Amniotic epithelial cell (primary cell): ENCODE results near the gene CENPM.

Experiments
- DNase-seq: peaks from one replicate; pipeline ENCODE4 v3.0.0-alpha.2; 2010; ENCODE audit warnings: low read depth

CENPM gene

DNA sequence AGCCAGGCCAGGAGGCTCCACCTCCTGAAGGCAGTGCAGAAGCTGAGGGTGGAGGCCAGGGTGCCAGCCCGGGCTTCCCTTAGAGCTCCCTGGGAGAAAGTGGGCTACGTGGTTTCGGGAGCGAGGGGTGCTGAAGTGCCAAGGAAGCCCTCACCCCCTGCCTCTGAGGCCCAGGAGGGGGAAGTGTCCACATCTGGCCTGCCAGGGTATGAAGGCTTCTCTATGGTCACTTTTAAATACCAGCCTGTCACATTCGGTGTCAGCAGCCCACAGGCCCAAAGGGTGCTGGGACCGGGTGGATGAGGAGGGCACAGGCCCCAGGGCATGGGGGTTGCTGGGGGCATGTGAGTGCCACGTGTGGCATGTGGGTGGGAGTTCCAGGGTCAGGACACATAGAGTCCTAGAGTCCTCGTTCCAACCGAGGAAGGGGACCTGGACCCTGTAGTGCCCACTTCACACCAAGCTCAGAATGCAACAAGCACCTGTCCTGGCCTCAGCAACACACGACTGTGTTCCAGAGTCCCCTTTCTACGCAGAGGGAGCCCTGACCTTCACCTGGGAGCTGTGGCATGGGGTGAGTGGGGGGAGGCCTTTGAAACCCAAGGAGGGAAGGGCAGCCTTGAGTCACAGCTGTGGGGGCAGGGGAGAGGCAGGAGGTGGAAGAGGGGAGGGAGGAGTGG, 33.8 kb downstream of the CENPM start:
- no peak for DNase-seq

DNA sequence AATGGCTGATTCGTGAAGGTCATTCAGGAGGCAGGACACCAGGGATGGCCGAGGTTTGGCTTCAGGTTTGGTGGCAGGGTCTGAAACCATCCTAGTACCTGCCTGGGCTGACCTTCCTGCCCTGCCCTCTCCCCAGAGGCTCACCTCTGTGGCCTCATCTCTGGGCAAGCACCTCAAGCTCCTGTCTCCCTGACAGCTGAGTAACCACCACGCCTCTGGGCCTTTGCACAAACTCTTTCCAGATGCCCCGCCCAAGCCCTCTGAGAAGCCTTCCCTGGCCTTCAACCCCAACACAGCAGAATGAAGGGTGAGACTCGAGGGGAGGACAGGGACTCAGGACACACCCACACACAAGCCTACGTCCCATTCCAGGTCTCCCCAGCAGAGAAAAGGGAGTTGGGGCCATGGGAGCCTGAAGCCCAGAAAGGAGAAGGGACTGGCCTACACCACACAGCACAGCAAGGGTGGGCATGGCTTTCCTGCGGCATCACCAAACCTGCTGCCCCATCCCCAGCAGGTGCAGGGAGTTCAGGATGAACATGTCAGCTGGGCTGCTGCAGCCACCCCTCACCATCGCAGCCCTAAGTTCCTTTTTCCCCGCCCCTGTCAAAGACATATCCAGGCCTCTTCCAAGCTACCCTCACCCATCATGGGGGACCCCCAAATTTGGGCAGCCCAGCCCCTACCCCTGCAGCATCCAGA, 34.5 kb downstream of the CENPM start:
- no peak for DNase-seq

DNA sequence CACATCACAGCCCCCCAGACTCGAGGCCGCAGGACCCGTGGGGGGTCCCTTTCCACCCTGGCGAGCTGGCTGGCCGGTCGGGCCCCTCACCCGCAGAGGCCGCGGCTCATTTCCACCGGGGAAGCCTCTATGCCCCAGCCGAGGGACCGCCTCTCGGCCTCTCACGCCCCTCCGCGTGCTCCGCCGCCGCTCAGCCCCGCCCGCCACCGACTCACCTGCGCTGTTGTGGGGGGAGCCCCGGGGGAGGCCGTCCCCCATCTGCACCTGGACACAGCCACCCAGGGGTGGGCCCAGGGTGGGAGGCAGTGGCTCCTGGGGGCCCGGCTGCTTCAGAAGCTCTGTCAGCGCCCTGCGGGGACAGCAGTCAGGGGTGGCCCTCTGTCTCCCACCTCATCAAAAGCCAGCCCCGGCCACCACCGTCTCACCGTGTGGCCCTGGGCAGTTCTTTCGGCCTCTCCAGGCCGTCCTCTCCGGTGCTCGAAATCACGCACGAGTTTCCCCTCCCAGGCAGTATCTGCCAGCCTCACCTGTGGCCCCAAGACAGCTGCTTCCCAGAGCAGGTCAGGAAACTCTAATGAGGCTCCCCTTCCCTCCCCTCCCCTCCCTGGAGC, 35.8 kb downstream of the CENPM start:
- DNase-seq = no peak

DNA sequence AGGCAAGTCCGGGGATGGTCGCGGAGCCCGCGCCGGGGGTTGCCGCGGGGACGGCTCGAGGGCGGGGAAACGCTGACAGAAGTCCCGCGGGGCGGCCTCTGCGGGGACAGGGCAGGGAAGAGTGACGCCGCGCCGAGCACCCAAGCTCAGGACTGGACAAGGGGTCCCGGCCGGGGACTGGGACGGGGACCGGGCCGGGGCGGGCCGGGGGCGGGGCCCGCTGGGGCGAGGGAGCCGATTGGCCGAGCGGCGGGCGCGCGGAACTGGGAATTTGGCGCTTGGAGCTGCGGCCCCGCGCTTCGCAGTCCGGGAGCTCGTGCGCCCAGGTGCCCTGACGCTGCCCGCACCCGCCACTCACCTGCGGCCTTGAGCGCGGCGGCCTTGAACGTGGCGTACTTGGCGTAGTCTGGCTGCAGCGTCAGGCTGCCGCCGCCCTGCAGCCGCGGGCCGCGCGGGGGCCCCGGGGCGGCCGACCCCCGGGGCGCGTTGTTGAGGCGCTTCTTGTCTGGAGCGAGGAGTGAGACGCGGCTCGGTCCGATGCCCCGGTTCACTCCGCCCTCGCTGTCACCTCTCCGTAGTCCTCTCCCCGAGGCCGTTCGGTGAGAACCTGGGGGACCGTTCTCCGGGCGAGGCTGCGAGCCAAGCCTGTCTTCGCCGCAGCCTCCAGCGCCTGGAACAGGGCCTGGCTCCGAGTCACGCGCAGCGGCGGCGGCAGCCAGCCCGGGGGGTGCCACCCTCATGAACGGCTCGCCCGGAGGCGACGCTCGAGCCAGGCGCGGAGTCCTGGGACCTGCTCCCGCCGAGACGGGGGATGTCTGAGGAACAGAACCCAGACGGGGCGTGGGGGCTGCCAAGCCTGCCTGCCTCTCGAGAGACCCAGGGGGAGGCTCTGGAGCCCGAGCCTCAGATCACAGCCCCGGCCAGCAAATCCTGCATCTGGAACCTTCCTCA, 36.6 kb downstream of the CENPM start:
- DNase-seq = no peak

DNA sequence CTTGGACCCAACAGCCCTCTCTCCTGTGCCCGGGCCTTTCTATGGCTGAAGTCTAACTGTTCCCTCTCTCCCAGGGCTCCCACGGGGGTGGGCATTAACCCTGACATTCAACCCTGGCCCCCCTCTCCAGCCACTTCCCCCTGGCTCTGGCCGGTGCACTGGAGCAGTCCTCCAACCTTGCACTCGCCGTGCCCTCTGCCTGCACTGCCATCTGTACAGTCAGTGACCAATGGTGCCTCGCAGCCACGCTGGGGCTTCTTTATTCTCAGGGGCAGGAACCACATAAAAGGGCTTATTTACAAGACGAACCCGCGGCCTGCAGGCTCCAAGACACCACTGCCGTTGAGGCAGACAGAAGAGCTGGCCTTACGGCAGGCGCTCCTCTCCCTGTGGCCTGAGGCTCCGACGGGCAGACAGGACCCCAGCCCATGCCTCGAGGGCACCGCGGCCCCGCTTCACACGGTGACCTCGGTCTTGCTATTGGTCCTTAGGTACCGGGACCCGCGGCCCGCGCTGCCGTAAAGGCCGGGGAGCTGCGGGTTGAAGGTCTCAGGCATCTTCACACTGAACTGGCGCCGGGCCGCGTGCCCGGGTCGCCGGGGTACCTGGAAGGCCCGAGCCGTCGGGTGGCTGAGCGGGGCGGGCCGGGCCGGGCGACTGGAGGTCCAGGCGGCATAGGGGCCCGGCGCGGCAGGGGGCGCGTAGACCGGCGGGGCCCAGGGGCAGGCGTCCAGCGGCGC, 37.5 kb downstream of the CENPM start:
- no peak for DNase-seq

DNA sequence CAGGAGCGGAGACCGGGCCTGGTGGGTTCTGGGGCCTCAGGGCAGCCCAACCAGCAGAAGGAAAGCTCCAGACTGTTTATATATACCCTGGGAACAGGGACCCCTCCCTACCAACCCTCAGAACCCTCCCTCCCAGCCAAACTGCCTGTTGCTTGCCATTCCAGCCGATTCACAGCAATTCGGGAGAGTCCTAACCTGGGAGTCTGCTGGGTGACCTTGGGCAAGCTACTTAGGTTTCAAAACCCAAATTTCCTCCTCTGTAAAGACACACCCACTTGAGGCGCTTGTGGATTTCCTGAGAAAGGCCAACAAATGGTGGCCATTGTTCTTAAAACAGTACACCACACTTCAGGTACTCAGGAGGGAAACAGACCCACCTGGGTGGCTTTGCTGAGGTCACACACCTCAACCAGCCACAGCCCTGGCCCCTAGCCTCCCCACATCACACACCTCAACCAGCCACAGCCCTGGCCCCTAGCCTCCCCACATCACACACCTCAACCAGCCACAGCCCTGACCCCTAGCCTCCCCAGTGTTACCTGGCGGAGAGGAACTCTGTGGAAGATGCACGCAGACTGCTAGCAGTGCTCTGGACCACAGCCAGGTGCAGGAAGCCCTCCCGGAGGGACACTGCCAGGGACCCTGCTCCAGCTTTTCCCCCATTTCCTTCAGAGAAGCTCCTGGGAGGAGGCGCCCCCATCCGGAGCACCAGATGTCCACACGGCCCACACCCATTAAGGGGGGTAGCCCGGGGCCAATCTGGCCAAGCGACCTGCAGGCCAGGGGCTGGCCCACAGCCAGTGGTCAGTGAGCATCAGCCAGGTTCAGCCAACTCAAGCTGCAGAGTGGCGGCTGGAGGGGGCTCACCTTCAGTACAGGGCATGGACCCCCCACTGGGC, 38.3 kb downstream of the CENPM start:
- DNase-seq = no peak

DNA sequence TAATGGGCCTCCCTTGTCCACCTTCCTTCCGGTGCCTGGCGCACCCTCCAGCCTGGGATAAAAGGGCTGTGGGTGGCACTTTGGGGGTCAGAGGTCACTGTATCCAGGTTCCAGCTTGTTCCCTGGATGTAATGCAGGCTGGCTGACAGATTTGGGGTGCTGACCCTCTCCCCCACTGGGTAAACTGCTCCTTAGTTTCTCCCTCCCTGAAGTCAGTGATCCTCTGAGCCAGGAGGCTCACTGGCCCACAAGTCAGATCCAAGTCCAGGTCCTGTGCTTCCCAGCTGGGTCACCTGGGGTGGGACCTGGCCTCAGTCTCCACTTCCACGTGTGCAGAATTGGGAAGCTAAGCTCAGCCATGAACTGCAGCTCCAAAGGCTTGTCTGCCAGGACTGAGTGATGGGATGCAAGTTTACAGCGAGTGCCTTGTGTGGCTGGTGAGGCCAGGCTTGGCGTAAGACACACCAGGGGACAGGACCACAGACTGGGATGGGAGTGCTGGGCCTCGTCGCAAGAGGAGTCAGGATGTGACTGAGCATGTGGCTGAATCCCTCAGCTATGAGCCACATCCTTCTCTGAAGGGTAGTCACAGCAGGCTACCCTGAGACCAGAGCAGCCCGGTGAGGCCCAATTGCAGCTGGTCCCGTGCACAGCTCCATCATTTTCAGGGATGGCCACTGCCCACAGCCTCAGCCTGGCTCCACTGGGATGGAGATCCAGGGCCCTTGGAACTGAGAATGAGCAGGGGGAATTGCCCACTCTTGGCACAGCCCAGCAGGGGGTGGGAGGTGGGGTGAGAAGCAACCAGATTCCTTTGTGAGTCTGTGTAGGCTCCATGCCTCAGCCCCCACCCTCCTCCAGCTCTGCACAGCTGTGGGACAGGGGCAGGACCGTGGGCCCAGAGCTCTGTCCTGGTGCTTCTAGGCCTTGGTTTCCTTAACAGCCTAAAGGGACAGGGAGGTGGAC, 39.2 kb downstream of the CENPM start:
- DNase-seq = no peak

DNA sequence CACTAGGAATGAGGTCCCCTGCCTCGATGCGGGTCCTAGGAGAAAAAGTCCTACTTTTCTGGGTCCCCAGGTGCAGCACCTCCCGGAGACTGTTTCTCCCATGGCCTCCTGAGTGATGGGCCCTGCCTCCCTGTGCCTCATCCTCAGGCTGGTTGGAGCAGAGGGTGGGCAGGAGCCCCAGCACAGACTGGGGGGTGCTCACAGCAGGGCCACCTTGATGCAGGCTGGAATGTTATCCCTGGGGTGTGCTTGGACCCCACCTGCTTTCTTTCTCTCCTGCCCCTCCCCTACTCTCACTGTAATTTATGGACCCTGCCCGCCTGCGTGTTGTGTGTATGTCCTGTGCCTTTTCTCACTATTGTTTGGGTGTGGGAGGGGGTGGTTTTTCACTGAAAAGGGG, 40.1 kb downstream of the CENPM start:
- no peak for DNase-seq

DNA sequence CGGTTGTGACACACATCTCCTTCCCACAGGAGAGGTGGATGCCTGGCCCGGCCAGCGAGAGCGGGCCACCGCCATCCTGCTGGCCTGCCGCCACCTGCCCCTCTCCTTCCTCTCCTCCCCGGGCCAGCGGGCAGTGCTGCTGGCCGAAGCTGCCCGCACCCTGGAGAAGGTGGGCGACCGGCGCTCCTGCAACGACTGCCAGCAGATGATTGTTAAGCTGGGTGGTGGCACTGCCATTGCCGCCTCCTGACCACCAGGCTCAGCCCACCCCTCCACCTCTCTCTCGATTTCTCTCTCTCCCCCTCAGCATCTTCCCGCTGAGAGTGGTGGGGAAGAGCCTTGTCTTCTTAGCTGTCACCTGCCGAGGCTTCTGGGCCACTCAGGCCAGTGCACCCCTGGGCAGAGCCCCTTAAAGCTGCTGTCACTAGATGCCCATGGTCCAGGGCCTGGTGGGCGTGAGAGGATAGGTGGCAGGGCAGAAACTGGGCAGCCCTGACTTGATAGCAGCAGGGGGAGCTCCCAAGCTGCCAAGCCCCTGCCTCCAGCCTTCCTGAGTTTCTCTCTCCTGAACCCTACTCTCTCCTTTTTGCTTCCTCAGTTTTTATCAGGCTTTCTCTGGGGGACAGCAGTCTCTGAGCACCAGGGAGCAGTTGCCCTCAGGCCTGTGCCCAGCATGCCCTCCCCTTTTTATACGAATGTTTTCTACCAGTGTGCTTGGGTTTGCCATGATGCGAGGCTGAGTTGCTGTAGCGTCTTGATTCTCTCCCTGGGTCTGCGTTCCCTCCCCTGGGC, 41.3 kb downstream of the CENPM start:
- no peak for DNase-seq

DNA sequence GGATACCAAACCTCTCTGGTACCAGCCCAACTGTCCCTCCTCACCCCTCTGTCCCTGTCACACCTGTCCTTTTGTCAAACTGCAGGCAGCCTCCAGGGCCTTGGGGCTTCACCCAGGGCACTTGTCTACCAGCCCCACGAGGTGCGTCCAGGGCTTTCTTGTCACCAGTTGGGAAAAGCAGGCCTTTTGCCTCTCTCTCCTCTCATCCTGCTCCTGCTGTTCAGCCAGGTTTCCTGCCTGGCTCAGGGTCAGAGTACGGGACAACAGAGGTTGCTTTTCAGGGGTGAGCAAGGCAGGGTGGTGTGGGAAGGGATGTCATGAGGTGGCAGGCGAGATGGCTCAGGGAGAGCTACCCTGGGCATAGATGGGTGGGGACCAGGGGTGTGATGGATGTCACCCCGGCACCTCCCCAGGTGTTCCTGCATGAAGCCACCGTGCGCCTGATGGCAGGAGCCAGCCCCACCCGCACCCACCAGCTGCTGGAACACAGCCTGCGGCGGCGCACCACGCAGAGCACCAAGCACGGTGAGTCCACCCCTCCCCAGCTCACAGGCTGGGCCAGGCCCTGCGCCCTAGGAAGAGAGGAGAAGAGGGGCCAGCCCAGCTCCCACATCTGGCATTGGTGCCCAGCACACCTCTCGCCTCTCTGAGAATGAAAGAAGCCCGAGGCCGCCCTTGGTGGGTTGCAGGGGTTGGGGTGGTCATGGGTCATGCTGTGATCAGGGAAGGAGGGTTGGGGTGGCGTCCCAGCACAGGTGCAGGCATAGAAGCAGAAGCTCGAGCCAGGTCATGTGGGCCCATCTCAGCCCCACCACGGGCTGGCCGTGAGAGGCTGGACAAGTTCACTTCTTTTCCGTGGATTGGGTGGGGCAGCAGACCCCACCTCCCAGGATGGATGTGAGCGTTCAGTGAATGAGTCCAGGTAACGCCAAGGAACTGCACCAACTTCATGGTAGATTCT, 42.2 kb downstream of the CENPM start:
- DNase-seq = no peak

DNA sequence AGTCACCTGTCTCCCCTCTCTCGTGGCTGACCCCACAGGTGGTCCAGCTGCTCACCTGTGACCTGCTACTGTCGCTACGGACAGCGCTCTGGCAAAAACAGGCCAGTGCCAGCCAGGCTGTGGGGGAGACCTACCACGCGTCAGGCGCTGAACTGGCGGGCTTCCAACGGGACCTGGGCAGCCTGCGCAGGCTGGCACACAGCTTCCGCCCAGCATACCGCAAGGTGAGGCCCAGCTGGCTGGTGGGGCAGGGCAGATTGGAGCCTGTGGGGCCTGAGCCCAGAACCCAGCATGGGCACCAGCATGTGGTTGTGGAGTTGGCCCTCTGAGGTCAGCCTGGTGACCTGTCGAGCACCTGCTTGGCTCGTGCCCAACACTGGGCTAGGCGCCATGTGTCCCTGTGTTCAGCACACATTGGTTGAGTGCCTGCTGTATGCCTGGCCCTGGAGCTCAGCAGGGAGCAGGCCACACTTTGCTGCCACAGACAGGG, 44.0 kb downstream of the CENPM start:
- no peak for DNase-seq

DNA sequence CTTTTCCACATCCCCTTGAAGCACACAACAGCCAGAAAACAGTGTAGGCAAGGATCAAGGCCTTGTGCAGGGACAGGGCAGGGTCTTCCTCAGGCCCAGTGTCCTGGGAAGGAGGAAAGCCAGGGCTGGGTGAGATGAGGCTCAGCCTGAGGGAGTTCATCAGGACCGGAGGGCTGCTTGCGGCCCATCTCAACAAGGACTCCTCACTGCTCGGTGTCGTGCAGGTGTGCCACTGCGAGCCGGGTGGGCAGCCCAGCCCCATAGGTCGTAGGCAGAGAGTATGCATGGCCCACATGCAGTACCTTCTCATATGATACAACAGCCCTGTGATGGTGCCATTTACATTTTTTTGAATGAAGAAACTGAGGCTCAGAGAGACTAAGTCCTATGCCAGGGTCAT, 44.9 kb downstream of the CENPM start:
- no peak for DNase-seq

DNA sequence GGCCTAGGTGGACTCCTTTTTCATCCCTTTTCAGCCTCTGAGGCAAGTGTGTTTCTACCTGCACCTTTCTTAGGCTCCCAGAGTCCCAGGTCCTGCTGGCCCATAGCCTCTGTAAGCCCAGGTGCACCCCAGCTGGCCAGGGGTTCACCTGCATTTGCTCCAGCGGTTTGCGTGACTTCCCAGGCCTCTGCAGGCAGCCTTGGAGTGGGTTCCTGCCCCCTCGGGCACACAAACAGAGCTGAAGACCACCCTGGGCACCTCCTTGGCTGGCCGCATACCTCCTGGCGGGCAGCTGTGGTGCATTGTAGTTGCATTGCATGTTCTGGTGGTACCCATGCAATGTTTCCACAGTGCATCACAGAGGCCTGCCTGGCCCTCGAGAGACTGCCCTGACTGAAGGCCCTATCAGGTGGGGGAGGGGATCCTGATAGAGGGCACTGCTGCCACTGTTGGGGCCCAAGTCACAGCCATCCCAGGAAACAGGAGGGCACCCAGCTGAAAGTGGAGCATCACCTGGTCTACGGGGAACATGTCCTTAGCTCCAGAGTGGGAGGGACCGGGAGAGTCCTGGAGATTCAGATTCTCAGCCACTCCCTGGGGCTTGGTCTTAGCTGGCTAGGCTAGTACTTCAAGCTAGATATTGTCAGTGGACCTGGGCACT, 46.2 kb downstream of the CENPM start:
- no peak for DNase-seq

DNA sequence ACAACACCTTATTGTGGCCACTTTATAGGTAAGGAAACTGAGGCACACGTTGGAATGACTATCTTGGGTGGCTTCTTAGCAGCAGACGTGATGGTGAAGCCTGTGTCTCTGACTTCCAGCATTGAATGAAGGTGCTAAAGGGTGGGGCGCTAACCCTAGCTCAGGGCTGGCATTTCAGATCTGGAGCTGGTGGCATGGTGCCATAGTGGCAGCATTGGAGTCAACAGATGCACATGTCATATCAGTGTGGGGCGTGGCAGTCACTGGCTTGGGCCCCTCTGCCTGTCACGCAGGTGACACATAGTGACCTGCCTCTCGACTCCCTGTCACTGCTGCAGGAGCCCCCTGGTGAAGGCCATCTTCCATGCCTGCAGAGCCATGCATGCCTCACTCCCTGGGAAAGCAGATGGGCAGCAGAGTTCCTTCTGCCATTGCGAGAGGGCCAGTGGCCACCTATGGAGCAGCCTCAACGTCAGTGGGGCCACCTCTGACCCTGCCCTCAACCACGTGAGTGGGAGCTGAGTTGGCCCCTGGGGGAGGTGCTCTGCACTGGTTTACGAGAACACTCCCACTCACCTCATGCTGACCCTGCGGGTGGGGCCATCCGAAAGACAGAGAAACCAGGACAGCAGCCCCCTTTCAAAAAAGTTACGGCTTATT, 46.8 kb downstream of the CENPM start:
- no peak for DNase-seq

DNA sequence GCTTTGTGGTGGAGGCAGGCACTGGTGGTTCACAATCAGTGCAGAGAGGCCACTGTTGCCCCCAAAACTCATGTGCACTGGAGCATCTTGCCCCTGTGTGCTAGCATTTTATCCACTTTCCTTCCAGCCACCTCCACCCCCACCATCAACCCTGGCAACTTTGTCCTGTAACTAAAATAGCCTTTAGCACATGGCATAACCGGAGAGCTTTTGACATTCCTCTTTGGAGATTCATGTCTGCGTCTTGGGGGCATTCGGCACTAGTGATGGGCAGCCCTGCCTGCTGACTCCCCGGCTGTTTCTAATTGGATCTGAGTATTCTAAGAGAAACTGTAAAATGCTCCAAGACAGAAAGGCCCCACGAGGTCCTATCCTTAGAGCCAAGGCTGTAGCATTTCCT, 47.8 kb downstream of the CENPM start:
- DNase-seq = no peak

DNA sequence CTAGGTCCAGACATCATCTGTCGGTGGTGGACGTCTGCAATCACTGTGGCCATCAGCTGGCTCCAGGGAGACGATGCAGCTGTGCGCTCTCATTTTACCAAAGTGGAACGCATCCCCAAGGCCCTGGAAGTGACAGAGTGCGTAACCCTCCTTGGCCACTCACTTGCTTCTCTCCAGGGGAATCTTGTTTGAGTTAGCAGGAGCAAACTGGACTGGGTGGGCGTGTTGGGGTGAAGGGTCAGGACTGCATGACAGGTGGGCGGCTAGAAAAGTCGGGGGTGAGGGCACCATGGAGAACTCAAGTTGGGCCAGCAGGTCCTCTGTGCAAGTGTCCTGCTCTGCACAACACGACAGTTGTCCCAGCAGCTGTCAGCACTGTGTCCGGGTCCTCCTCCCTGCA, 48.3 kb downstream of the CENPM start:
- no peak for DNase-seq
